Measurements from ENCODE around the gene NXPE3.

The NXPE3 gene

DNA sequence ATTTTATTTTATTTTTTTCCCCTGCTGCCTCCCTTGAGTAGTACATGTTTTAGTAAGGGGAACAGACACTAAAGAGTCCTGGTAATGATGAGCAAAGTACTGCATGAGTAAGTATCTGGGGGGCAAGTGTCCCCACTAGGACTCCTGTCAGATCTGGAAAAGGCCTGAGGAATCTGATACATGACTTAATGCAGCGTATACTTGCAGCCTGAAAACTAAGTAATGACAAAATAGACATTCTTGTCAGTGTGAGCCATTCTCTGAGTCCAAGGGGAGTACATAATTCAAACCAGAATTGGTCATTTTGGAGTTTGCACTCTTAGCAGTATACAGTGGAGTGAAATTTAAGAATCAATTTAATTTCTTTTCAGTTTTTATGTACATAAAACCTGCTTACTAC, 27.5 kb downstream of the NXPE3 start:
- Histone ChIP-seq H3K27me3 (replicated peaks; ENCODE audit: control insufficient read depth, insufficient read depth, low read length) (no peaks in the 10 kb centered on the region), H3K4me3 (replicated peaks; ENCODE audit: low read depth, low read length) (no peak overlapping the region), H3K36me3 (ENCODE audit: control insufficient read depth, insufficient read depth, low read length) (no peaks in the 10 kb centered on the region; the same call in 1 of the 2 replicates)
- no peak for DNase-seq (ENCODE audit: extremely low read depth, insufficient read length)
- TF ChIP-seq, protein P1, sequence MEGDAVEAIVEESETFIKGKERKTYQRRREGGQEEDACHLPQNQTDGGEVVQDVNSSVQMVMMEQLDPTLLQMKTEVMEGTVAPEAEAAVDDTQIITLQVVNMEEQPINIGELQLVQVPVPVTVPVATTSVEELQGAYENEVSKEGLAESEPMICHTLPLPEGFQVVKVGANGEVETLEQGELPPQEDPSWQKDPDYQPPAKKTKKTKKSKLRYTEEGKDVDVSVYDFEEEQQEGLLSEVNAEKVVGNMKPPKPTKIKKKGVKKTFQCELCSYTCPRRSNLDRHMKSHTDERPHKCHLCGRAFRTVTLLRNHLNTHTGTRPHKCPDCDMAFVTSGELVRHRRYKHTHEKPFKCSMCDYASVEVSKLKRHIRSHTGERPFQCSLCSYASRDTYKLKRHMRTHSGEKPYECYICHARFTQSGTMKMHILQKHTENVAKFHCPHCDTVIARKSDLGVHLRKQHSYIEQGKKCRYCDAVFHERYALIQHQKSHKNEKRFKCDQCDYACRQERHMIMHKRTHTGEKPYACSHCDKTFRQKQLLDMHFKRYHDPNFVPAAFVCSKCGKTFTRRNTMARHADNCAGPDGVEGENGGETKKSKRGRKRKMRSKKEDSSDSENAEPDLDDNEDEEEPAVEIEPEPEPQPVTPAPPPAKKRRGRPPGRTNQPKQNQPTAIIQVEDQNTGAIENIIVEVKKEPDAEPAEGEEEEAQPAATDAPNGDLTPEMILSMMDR (IDR thresholded peaks at IDR 0.05; ENCODE audit: insufficient read depth, low read length, poor library complexity, severe bottlenecking), result no peak

- TF ChIP-seq, protein P1 (IDR thresholded peaks at IDR 0.05; ENCODE audit: insufficient read depth, low read length, poor library complexity, severe bottlenecking), result no peak
- no peak for DNase-seq (ENCODE audit: extremely low read depth, insufficient read length)
- H3K36me3 ChIP-seq (ENCODE audit: control insufficient read depth, insufficient read depth, low read length), result no peaks in the 10 kb centered on the region; the same call in 1 of the 2 replicates
- no peak overlapping the region for H3K4me3 ChIP-seq (replicated peaks; ENCODE audit: low read depth, low read length)
- H3K27me3 ChIP-seq (replicated peaks; ENCODE audit: control insufficient read depth, insufficient read depth, low read length), result no peaks in the 10 kb centered on the region
These were observed 28.9 kb downstream of the NXPE3 start for GRCh38 chr3:101807888-101808287.

GRCh38 chr3:101809178-101810021, 30.4 kb downstream of the NXPE3 start:
- H3K36me3 ChIP-seq (ENCODE audit: control insufficient read depth, insufficient read depth, low read length), result no peaks in the 10 kb centered on the region
- TF ChIP-seq, protein P1 (IDR thresholded peaks at IDR 0.05; ENCODE audit: insufficient read depth, low read length, poor library complexity, severe bottlenecking), result peak; percentile 66
- no peak overlapping the region for H3K4me3 ChIP-seq (replicated peaks; ENCODE audit: low read depth, low read length)
- no peaks in the 10 kb centered on the region for H3K27me3 ChIP-seq (replicated peaks; ENCODE audit: control insufficient read depth, insufficient read depth, low read length)
- DNase-seq (ENCODE audit: extremely low read depth, insufficient read length), result no peak

GRCh38 chr3:101810022-101810418, 31.0 kb downstream of the NXPE3 start:
- no peak overlapping the region for H3K4me3 ChIP-seq (replicated peaks; ENCODE audit: low read depth, low read length)
- DNase-seq (ENCODE audit: extremely low read depth, insufficient read length), result no peak
- no peaks in the 10 kb centered on the region for H3K36me3 ChIP-seq (ENCODE audit: control insufficient read depth, insufficient read depth, low read length)
- no peaks in the 10 kb centered on the region for H3K27me3 ChIP-seq (replicated peaks; ENCODE audit: control insufficient read depth, insufficient read depth, low read length)
- TF ChIP-seq, protein P1 (IDR thresholded peaks at IDR 0.05; ENCODE audit: insufficient read depth, low read length, poor library complexity, severe bottlenecking), result no peak

DNA sequence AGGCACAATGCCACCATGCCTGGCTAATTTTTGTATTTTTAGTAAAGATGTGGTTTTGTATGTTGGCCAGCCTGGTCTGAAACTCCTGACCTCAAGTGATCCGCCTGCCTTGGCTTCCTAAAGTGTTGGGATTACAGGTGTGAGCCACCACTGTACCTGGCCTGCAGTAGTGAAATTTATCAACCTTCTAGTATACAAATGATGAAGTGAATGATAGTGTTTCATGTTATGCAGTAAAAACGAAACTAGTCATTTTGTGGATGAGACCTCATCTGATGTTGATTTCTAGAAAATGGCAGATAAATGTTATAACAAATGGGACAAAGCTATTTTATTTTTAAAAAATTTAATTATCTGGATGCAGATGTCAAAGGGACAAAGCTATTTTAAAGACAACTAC, 32.9 kb downstream of the NXPE3 start:
- DNase-seq (ENCODE audit: extremely low read depth, insufficient read length), result no peak
- Histone ChIP-seq H3K4me3 (replicated peaks; ENCODE audit: low read depth, low read length) (no peak overlapping the region), H3K36me3 (ENCODE audit: control insufficient read depth, insufficient read depth, low read length) (no peaks in the 10 kb centered on the region), H3K27me3 (replicated peaks; ENCODE audit: control insufficient read depth, insufficient read depth, low read length) (no peaks in the 10 kb centered on the region)
- TF ChIP-seq, protein P1 (IDR thresholded peaks at IDR 0.05; ENCODE audit: insufficient read depth, low read length, poor library complexity, severe bottlenecking), result no peak
